Medulla oblongata (tissue), 1 donor: Measurements from ENCODE around the gene AGTPBP1.

ENCODE experiments used
- DNase-seq: peaks from one replicate; pipeline ENCODE4 v3.0.0-alpha.2; 2015; ENCODE audit errors: extremely low spot score

Gene AGTPBP1

DNA sequence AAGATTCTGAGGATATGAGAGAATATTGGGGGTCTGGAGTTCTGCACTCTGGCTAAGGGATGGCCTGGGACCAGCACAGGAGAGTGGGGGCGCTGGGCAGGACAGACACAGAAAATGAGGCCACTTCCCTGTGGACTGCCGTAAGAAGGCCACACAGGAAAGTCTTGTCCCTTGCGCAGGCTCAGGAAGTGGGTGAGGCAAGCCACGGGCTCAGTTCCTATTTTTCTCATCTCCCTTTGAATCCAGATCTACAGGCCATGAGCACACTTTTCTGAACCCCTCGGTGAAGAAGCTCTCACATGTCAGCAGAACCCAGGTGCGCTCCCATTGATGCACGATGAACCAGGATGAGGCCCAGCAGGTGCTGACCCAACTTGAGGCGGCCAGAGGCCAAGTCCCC lies 207.4 kb downstream of the AGTPBP1 start:
- DNase-seq, result no peak

- DNase-seq, result no peak
These were observed 208.2 kb downstream of the AGTPBP1 start for GRCh38 chr9:85533538-85533937.

DNA sequence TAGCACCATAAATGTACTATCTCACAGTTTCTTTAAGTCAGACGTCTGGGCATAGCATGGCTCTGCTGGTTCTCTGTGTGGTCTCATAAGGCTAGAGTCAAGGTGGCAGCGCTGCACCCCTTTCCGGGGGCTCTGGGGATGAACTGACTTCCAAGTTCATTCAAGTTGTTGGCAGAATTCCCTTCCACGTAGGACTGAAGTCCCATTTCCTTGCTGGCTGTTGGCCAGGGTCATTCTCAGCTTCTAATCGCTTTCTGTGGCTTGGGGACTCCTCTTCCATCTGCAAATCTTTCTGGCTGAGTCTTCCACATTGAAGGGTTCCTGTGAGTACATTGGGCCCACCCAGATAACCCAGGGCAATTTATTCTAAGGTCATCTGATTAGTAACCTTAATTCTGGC lies 211.0 kb downstream of the AGTPBP1 start:
- no peak for DNase-seq

DNA sequence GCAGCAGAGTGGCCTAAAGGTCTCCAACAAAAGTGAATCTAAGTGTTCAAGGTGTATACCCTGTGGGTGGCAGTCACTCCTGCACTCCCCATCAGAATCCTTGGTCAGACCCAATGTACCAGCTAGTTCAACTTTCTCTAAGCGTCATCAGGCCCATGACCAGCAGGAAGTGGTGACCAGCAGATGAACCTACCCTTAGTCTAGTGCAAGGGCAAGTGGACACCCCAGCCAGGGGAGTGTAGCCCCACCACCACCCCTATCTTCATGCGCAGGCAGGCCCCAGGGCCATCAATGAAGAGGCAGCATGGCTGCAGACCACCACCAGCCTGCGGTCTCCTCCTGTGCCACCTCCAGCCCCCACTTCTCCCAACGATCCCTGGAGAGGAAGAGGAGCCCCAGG lies 213.1 kb downstream of the AGTPBP1 start:
- DNase-seq, result no peak

DNA sequence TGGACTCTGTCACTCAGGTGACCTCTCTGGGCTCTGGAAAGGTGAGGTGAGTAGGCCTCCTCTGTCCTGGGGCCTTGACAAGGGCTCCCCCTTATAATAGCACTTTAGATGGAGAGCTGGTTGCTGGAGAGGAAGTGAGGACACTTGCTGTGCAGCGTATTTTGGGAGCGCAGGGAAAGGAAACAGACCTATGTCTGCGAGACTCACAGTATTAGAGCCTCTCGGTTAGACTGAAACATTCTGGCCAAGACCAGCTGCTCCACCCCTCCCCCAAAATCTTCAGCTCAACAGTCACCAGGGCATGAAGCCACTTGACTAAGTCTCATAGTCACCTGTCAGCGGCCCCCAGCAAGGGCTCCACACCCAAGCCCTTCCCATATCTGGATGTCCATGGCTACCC lies 213.6 kb downstream of the AGTPBP1 start:
- no peak for DNase-seq

DNA sequence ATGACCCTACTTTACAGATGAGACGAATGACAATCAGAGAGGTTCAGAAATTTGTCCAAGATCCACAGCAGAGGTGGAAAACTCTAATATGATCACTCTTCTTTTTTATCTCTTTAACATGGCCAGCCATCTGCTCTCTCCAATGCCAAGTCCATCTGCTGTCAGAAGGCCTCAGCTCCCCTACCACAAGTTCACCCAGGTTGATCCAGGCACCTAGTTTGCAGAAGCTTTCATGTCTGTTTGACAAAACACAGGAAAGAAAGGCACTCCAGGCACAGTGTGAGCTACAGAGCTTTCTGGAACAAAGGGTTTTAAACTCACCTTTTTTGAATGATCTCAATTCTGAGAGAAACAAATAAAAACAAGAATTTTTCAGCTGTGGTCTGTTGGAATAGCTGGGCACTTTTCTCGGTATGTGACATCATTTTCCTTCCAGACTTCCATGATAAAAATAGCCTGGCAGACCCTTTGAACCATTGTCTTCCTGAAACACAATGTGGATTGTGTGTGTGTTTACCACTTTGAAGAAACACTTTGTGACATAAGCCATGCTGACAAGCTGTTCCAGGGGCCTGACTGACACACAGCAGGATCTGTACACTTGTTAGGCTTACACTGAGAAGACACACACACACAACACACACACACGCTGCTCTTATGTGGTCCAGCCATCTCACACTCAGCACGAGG lies 214.3 kb downstream of the AGTPBP1 start:
- peak; percentile 94 for DNase-seq

- peak; percentile 67 for DNase-seq
These were observed 217.2 kb downstream of the AGTPBP1 start for GRCh38 chr9:85524531-85524930.

DNA sequence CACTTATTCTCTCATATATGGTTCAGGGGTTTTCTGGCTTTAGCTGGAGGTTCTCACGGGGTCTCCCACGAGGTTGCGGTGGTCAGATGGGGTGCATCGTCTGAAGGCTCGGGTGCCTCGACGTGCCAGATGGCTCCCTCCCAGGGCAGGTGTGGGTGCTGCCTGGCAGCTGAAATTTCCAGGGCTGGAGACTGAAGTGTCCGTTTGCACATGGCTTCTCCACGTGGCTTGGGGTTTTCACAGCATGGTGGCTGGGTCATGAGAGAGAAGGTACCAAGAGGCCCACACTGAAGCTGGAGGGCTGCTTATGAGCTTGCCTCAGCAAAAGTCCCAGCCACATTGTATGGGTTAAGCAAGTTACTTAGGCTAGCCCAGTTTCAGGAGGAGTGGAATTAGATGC lies 218.6 kb downstream of the AGTPBP1 start:
- no peak for DNase-seq

- DNase-seq, result no peak
These were observed 219.2 kb downstream of the AGTPBP1 start for GRCh38 chr9:85522459-85523092.

DNA sequence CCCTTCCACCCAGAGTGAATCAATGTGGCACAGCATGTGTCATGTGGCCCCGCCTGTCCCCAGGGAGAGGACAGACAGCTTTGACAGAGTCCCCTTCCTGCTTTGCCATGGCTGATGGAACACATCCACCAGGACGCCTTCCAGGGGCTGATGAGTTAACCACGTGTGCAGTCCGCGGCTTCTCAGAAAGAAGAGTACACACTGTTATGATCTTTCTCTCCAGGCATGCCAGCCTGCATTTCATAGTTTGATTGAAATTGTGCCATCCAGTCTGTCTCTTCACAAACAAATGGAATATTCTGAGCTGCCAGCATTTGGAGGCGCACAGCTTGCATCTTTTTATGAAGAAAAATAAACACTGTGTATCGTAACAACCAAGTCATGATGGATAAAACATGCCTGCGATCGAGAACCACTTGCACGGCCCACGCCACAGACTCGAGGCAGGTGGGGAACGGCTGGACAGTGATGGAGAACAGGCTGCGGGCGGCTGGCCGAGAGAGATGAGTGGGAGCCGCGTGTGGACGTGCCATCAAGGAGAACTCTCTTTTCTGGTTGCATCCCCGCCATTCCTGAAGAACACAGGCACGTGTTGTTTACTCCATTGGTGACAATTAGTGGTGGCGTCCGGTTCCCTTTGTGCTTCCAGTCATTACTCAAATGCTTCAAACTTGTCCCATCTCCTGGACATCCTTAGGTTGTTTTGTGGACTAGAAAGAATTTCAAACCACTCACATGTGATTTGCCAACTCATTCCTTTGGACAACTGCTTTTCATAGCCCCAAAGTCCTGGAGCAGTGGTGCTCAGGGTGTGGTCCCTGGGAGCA lies 220.2 kb downstream of the AGTPBP1 start:
- peak; percentile 59 for DNase-seq

GRCh38 chr9:85516976-85517637 lies 224.6 kb downstream of the AGTPBP1 start:
- no peak for DNase-seq

GRCh38 chr9:85516455-85516854 lies 225.3 kb downstream of the AGTPBP1 start:
- DNase-seq, result no peak

GRCh38 chr9:85515021-85515420 lies 226.7 kb downstream of the AGTPBP1 start:
- DNase-seq, result no peak

- no peak for DNase-seq
These were observed 227.5 kb downstream of the AGTPBP1 start for GRCh38 chr9:85514256-85514655.

DNA sequence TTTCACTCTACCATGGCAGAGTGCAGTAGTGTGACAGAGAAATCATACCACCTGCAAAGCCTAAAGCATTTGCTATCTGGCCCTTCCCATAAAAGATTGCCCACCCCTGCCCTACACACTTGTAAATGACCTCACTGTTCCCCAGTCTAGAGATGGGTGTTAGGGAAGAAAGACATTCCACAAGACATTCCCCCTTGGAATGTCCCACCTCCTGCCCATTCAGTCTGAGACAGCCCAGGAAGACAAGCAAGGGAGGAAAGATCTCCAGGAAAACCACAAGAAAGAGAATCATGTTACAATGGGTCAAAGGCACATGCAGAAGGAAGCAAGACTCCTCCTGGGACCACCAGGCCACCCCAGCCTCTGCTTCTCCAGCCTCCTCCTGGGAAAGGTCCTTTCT lies 230.0 kb downstream of the AGTPBP1 start:
- no peak for DNase-seq

GRCh38 chr9:85510830-85511504 lies 230.8 kb downstream of the AGTPBP1 start:
- DNase-seq, result no peak

DNA sequence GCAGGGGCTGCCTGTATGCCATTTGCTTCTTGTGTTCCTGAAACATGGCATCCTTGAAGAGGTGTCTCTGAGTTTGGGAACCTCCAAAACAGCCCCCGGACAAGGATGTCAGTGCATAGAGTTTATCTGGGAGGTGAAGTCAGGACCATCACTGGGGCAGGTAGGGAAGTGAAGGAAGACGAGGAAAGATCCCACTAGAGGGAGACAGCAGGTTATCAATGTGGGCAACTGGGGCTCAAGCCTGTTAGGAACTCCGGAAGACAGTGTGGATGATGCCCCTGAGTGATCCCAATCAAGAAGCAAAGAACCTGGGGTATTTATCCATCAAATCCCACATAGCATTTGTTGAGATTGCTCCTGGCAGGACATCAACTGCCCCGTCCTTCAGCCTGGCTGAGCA lies 233.1 kb downstream of the AGTPBP1 start:
- peak; percentile 44 for DNase-seq

GRCh38 chr9:85505612-85506011 lies 236.1 kb downstream of the AGTPBP1 start:
- DNase-seq, result no peak

GRCh38 chr9:85502815-85503655 lies 238.7 kb downstream of the AGTPBP1 start:
- DNase-seq, result no peak

GRCh38 chr9:85501882-85502281 lies 239.9 kb downstream of the AGTPBP1 start:
- DNase-seq, result no peak

DNA sequence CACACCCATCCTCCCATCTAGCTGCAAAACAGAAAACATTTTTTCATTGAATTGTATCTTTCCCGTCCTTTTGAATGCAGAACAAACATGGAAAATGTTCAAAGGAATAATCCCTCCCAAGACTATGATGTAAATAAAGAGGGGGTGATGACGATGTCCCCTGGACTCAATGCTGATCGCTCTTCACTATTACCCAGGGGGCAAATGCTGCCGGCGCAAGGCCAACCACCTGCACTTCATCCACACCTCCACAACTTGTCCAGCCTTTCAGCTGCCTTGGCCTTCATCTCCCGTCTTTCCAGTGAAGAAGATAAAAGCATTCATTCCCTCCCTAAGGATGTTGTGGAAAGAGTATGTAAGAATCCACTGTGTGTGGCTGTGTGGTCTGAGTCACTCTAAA lies 240.3 kb downstream of the AGTPBP1 start:
- DNase-seq, result no peak
